Cardiac muscle cell (in vitro differentiated cells and primary cell): Measurements from ENCODE around the gene KIR3DL1. TPM values are rescaled to one million over a fixed set of nuclear protein-coding genes. Genes with fewer than 3 reads are reported as not detected.
"Not testable (repeated sequence)": the region's sequence is repeated elsewhere in the genome, so short reads cannot be mapped to it uniquely, and the experiment has no call there.

ENCODE experiments used
- DNase-seq, 2 donors: peaks; one replicate each; pipeline versions ENCODE4 v3.0.0 to v3.0.0-alpha.2; 2010 to 2017; ENCODE audit warnings: low read depth in 1 of 2, low spot score in 1 of 2
- H3K27ac ChIP-seq: fragments of 200-600 bp; sonication (generic); 2 replicates; pipeline ENCODE4 v1.5.1; 2016
- H3K27me3 ChIP-seq: fragments of 200-600 bp; sonication (generic); 2 replicates; pipeline ENCODE4 v1.6.0; 2016; ENCODE audit warnings: control low read depth
- H3K36me3 ChIP-seq: fragments of 200-600 bp; sonication (generic); 2 replicates; pipeline ENCODE4 v1.5.1; 2016; ENCODE audit warnings: control low read depth
- H3K4me1 ChIP-seq: fragments of 200-600 bp; sonication (generic); 2 replicates; pipeline ENCODE4 v1.8.1; 2017; ENCODE audit warnings: low read depth, mild to moderate bottlenecking, mixed run types
- H3K4me3 ChIP-seq: fragments of 200-600 bp; sonication (generic); 2 replicates; pipeline ENCODE4 v1.5.1; 2016; ENCODE audit warnings: mild to moderate bottlenecking
- H3K9me3 ChIP-seq: fragments of 200-600 bp; sonication (generic); 2 replicates; pipeline ENCODE4 v1.5.1; 2017; ENCODE audit warnings: low read depth, mild to moderate bottlenecking, control low read depth
- polyA plus RNA-seq: library from polyadenylated mRNA; unstranded; fragments of >200 nt; fragmentation: Nextera tagmentation; extraction: Ambion mirVana; gene quantifications from 2 replicates; pipeline ENCODE4 v1.2.1, GENCODE V29; 2016
- total RNA-seq: library from RNA; depleted of rRNA; stranded (reverse); fragments of >200 nt; gene quantifications from 2 replicates; pipeline ENCODE4 v1.2.3, GENCODE V29; 2016
- TF ChIP-seq, protein P1 (sequence below): IDR thresholded peaks from 2 replicates; pipeline ENCODE4 v1.5.1; 2012; ENCODE audit warnings: low read depth, mild to moderate bottlenecking, low read length

Gene KIR3DL1
- total and polyA plus RNA-seq, 2 experiments from 2014 or later: not detected

DNA sequence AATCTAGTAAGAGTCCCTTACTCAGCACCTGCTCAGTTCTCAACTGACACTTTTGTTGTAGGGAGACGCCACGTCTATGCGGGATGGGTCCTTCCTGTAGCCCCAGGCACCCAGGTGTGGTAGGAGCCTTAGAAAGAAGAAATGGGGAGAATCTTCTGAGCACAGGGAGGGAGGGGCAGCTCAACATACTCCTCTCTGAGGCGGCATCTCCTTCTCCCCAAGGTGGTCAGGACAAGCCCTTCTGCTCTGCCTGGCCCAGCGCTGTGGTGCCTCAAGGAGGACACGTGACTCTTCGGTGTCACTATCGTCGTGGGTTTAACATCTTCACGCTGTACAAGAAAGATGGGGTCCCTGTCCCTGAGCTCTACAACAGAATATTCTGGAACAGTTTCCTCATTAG, 11.7 kb upstream of the KIR3DL1 start:
- H3K36me3 ChIP-seq: no peaks in the 10 kb centered on the region
- no peak overlapping the region for H3K4me3 ChIP-seq
- no peaks in the 10 kb centered on the region for H3K27me3 ChIP-seq
- no peaks in the 10 kb centered on the region for H3K4me1 ChIP-seq
- H3K9me3 ChIP-seq: no peaks in the 10 kb centered on the region
- TF ChIP-seq, protein P1, sequence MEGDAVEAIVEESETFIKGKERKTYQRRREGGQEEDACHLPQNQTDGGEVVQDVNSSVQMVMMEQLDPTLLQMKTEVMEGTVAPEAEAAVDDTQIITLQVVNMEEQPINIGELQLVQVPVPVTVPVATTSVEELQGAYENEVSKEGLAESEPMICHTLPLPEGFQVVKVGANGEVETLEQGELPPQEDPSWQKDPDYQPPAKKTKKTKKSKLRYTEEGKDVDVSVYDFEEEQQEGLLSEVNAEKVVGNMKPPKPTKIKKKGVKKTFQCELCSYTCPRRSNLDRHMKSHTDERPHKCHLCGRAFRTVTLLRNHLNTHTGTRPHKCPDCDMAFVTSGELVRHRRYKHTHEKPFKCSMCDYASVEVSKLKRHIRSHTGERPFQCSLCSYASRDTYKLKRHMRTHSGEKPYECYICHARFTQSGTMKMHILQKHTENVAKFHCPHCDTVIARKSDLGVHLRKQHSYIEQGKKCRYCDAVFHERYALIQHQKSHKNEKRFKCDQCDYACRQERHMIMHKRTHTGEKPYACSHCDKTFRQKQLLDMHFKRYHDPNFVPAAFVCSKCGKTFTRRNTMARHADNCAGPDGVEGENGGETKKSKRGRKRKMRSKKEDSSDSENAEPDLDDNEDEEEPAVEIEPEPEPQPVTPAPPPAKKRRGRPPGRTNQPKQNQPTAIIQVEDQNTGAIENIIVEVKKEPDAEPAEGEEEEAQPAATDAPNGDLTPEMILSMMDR: no peak
- no peak for DNase-seq
- H3K27ac ChIP-seq: no peak overlapping the region

DNA sequence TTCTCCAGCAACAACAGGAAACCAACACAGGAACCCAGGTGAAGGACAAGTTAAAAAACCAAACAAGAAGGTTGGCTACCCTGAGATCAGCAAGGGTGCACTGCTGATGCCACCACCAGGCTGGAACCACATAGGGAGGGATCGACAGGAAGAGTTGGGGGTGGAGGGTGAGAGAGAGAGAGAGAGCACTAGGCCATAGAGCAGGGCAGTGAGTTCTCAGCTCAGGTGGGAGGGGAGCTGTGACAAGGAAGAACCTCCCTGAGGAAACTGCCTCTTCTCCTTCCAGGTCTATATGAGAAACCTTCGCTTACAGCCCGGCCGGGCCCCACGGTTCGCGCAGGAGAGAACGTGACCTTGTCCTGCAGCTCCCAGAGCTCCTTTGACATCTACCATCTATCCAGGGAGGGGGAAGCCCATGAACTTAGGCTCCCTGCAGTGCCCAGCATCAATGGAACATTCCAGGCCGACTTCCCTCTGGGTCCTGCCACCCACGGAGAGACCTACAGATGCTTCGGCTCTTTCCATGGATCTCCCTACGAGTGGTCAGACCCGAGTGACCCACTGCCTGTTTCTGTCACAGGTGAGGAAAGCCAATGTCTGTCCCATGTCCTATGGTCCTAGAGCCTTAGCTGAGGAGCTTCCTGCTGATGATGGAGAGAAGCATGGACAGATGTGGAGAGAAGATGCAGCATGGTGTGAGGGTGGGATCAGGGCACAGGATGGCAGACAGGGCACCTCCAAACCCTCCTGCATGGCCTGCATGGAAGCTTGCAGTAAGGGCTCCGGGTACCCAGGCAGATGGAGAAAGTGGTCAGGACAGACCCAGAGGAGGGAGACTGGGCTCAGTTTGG, 10.4 kb upstream of the KIR3DL1 start:
- TF ChIP-seq, protein P1: no peak
- no peaks in the 10 kb centered on the region for H3K4me1 ChIP-seq
- no peaks in the 10 kb centered on the region for H3K36me3 ChIP-seq
- no peaks in the 10 kb centered on the region for H3K27me3 ChIP-seq
- no peaks in the 10 kb centered on the region for H3K9me3 ChIP-seq
- no peak overlapping the region for H3K4me3 ChIP-seq
- no peak overlapping the region for H3K27ac ChIP-seq
- DNase-seq: no peak

DNA sequence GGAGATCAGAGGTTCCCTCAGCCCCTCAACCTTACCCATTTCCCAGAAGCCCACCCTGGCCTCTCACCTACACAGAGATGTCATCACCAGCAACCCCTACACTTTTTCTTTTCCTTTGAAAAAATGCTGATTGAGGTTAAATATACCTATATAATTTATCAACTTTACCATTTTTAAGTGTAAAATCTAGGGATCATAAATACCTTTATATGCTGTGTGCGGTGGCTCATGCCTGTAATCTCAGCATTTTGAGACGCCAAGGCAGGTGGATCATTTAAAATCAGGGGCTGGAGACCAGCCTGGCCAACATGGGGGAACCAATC, 9.8 kb upstream of the KIR3DL1 start:
- Histone ChIP-seq H3K27me3 (no peaks in the 10 kb centered on the region), H3K27ac (no peak overlapping the region), H3K9me3 (no peaks in the 10 kb centered on the region), H3K4me3 (no peak overlapping the region), H3K36me3 (no peaks in the 10 kb centered on the region), H3K4me1 (no peaks in the 10 kb centered on the region)
- TF ChIP-seq, protein P1: no peak
- DNase-seq: no peak

DNA sequence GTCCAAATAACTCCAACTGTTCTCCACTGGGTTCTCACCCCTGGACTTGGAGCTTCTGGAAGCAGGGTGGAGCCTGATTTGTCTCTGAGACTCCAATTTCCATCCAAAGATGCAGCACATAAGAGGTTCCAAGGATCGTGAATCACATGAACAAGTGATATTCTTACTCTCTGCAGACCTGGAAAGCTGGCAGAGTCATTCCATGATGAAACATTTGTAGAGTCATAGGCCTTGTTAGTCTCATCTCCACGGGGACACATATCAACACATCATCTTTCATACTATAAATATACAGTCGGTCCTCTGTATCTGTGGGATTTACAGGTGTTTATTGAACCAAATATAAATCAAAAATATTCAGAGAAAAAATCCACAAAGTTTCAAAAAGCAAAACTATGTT, 1.7 kb upstream of the KIR3DL1 start:
- not testable (repeated sequence) for H3K27ac ChIP-seq, DNase-seq, H3K27me3 ChIP-seq, H3K4me3 ChIP-seq, H3K36me3 ChIP-seq, H3K4me1 ChIP-seq, H3K9me3 ChIP-seq

DNA sequence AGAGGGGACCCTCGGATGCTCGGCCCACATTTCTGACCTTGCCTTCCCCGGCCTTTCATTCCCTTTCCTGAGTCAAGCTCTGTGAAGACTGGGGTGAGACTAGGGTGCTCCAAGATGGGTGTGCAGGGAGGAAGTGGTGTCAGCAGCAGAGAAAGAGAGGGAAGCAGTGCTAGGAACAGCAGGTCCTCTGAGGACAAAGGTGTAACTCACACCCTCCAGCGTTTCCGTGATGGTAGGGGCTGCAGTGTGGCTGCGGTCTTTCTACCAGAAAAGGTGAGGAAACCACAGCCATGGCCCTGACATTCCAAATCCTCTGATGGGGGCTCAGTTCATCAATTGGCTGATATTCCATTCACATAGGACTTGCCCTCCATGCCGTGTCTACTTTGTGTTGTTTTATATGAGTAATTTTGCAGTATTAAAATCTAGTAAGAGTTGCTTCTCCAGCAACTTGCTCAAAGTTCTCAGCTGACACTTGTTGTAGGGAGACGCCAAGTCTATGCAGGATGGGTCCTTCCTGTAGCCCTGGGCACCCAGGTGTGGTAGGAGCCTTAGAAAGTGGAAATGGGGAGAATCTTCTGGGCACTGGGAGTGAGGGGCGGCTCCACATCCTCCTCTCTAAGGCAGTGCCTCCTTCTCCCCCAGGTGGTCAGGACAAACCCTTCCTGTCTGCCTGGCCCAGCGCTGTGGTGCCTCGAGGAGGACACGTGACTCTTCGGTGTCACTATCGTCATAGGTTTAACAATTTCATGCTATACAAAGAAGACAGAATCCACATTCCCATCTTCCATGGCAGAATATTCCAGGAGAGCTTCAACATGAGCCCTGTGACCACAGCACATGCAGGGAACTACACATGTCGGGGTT, 1.6 kb downstream of the KIR3DL1 start:
- no peaks in the 10 kb centered on the region for H3K9me3 ChIP-seq
- no peaks in the 10 kb centered on the region for H3K27me3 ChIP-seq

DNA sequence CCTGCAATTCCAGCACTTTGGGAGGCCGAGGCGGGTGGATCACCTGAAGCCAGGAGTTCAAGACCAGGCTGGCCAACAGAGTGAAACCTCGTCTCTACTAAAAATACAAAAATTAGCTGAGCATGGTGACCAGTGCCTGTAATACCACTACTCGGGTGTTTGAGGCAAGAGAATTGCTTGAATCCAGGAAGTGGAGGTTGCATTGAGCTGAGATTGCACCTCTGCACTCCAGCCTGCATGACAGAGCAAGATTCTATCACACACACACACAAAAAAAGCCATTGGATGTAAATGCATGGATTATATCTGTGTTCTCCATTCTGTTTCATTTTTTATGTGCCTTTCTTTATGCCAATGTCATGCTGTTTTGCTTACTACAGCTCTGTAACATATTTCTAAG, 8.1 kb downstream of the KIR3DL1 start:
- not testable (repeated sequence) for H3K27ac ChIP-seq, H3K9me3 ChIP-seq, H3K4me3 ChIP-seq, H3K36me3 ChIP-seq, H3K4me1 ChIP-seq, H3K27me3 ChIP-seq, DNase-seq

More for the DNA sequence above, 1.6 kb downstream of the KIR3DL1 start:
- Histone ChIP-seq H3K4me1 (no peaks in the 10 kb centered on the region), H3K36me3 (no peaks in the 10 kb centered on the region), H3K4me3 (no peak overlapping the region), H3K27ac (no peak overlapping the region)
- no peak for DNase-seq
- TF ChIP-seq, protein P1: no peak

DNA sequence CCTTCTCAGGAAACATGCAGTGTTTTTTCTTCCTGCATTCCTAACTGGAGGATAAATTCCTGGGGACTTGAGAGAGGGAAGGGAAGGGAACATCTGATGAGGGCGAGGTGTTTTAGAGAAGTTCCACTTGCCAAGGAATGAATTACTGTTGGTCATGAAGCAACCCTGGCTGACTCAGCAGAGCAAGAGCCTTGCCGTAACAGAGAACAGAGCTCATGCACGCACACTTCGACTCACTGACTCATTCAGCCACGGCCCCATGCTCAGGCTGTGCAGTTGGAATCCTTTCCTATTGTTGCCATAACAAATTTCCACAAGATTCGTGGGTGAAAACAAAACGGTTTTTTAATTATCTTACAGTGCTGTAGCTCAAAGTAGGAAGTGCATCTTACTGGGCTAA, 9.1 kb downstream of the KIR3DL1 start:
- not testable (repeated sequence) for H3K4me3 ChIP-seq, DNase-seq, H3K27ac ChIP-seq

DNA sequence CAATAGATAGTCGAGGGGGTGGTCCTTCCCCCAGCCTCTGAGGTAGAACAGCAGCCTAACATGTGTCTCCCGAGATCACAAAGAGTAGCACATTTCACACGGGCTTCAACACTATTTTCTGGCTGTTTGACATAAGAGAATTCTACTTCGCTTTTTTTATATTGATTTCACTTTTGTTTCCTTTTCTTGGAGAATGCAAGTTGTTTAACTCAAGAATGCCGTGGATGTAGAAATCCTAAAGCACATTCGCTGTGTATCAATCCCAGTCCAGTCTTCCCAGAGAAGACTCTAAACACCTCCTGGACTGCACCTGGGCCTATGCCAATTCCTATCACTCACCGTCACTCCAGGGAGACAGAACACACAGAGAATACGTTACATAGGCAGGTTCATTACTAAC, 11.8 kb downstream of the KIR3DL1 start:
- H3K9me3 ChIP-seq, DNase-seq, H3K36me3 ChIP-seq, H3K4me3 ChIP-seq, H3K4me1 ChIP-seq, H3K27me3 ChIP-seq, H3K27ac ChIP-seq: not testable (repeated sequence)

More for the DNA sequence above, 9.1 kb downstream of the KIR3DL1 start:
- H3K36me3 ChIP-seq, H3K4me1 ChIP-seq, H3K9me3 ChIP-seq, H3K27me3 ChIP-seq: not testable (repeated sequence)

DNA sequence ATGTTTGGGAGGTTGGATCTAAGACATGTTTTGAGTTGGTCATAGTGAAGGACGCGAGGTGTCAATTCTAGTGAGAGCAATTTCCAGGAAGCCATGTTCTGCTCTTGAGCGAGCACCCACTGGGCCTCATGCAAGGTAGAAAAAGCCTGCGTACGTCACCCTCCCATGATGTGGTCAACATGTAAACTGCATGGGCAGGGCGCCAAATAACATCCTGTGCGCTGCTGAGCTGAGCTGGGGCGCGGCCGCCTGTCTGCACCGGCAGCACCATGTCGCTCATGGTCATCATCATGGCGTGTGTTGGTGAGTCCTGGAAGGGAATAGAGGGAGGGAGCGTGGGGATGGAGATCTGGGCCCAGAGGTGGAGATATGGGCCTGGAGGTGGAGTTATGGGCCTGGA, 16.2 kb downstream of the KIR3DL1 start, which contains the start of gene KIR2DS4:
TSS of gene KIR2DS4 (plus strand) at position 181 of the 400 bp plus-strand sequence.
- not testable (repeated sequence) for H3K27ac ChIP-seq, H3K9me3 ChIP-seq, H3K4me1 ChIP-seq, H3K4me3 ChIP-seq, DNase-seq, H3K27me3 ChIP-seq, H3K36me3 ChIP-seq
